GM18907 (cell line): ENCODE data around the gene KMT5B.

Source experiments
- ATAC-seq: cut with Tn5 transposase; IDR thresholded peaks from one replicate; pipeline ENCODE4 v1.9.1; 2021; ENCODE audit warnings: mild to moderate bottlenecking, moderate library complexity; ENCODE audit not compliant: unreplicated experiment

KMT5B gene

DNA sequence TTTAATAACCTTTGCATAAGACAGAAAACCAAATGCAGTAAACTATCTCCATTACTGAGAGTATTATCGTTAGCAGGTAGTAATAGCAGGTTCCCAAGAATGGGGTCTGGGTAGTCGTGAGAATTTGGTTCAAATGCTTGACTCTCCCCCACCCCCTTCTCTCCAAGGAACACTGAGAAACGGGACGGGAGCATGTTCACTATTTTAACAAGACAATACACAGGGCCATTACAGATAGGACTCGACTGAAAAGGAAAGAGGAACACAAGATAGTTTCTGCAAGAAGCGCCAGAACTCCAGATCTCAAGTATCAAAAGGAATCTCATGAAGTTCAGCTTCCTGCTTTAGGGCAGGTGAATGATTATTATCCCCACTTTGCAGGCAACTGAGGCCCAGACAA is 27.0 kb downstream of the KMT5B start:
- ATAC-seq, result no peak

DNA sequence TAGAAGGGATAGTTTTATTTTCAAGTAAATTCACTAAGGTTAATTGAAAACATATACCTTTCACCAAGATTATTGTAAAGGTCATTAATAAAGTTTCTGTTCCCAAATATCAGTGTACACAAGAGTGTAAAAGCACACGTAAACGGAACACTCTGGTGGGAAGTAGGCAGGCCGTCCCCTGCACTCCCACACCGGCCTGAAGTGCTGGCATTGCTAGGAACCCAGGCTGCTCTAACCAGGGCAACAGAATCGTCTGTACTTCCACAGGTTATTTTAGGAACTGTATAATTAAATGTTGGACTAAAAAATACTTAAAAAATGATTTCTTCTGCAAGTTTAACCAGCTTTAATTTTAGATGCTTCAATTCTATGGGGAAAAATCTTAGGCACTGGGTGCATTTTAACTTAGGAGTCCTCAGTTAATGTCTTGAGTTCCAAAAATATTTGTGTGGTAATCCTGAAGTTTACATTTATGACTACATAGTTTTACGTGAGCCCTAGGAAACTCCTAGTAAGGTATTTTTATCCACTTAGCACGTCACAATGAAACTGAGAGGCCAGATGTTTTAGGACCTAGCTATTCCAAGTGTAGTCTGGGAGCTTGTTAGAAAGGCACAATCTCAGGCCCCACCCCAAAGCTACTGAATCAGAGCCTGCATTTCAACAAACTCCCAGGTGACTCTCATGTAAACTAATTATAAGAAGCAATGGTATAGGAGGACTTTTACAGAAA is 31.2 kb downstream of the KMT5B start:
- ATAC-seq, result no peak

DNA sequence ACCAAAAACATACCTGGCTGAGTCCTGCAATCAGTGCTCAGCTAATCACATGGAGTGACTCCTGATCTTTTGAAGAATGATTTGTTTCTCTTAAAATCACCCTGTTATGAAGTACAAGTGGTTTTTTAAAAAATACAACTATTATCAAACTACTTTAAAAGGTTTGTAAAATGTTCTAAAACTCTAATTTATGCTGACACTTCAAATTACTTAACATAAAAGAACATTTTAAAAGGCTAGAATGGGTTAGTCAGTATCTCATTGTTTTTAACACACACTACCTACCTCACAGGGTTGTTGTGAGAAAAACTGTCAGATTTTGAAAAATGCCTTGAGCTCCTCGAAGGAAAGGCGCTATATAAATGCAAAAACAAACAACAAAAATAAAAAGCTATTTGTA is 33.2 kb downstream of the KMT5B start:
- no peak for ATAC-seq

DNA sequence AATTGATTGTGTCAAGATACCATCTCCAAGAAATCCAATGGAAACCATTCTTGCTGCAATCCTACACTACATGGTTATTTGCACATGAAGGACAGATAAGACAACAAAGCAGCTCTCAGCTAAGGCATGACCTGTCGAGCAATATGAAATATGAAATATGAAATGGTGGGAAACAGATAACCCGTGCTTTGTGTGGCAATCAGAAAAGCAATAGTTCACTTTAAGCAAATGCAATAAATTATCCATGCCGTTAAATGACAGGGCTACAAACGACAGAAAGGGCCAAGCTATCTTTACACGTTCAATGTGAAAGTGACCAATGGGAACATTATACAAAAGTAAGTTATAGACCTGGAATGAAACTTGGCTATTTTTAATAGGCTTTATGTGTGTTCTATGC is 35.2 kb downstream of the KMT5B start:
- no peak for ATAC-seq

DNA sequence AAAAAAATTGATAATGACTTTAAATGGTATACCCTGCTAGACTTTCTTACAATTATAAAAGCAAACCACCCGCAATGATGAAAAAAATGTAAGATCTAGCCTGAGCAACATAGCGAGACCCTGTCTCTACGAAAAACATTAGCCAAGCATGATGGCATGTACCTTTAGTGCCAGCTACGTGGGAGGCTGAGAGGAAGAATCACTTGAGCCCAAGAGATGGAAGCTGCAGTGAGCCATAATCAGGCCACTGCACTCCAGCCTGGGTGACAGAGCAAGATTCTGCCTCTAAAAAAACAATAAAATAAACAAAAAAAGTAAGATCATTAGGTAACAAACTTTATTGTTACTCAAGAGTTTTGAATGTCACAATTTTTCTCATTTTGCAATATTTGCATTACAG is 39.2 kb downstream of the KMT5B start:
- no peak for ATAC-seq

DNA sequence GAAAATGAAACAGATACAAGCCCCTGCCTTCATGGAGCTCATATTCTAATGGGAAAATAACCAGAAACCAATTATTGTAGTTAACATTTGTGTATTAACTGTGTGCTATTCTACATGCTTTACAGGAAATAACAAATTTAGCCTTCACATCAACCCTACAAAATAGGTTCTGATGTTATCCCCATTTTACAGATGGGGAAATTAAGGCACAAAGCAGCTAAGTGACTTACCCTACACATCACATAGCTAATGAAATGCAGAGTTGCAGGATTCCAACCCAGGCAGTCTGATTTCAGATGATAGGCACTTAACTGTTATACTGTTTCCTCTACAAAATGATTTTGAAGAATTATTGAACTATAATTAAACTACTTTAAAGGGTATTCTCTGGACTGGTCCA is 43.7 kb downstream of the KMT5B start:
- no peak for ATAC-seq

DNA sequence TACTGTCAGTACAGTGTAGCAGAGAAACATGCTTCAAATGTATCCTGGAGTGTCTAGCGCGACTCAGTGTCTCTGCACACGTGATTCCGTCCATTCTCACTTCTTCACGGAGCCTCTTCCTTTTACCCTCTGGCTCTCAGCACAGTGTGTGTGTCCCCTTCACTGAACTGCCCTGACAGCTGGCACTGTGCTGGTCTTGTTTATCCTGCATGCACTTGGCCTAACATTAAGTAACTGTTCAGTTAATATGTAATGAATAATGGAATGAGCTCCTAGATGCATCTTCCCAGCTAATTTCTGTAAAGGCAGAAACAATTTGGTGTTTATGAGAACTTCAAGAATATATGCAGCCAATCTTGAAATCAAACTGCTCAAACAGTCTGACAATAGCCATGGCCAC is 44.4 kb downstream of the KMT5B start:
- no peak for ATAC-seq

DNA sequence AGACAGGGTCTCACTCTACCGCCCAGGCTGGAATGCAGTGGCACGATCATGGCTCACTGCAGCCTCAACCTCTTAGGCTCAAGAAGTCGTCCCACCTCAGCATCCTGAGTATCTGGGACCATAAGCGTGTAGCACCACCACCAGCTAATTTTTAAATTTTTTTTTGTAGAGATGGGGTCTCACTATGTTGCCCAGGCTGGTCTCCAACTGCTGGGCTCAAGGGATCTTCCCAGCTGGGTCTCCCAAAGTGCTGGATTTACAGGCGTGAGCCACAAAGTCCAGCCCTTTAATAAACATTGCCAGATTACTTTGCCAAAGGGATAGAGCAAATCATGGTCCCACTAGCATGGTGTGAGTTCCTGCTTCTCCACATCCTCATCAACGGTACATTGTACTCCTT is 45.6 kb downstream of the KMT5B start:
- no peak for ATAC-seq

DNA sequence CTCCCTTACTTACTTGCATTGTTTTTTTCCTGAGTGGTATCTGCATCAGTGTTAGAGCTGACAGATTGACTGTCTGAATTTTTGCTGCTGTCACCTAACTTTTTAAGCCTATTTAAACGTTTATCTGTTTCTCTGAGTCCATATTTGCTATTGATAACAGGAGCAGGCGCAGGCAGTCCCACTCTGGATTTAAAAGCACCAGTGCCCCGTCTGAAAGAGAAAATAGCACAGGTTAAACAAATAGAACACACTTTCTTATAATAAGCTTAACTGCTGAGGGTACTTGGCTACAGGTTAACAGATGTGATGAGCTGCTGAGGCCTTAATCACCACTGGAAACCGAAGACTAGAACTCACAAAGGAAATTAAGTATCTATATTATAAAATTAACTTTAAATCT is 46.1 kb downstream of the KMT5B start:
- no peak for ATAC-seq

DNA sequence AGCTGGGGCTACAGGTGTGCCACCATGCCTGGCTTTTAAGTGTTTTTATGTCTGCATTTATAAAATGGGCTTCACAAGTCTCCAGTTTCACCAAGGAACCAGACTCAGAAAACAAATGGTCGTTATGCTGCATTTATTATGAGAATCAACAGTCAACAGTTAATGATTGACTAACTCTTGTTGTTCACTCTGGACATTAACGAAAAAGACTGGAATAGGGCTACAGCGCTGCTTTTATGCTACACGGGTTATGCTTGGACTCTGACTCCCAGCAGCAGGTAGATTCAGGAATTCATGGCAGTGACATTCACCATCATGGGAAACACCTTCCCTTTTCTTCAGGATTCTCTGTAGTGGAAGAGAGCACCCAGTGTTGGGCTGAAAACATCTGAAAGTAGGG is 47.5 kb downstream of the KMT5B start:
- ATAC-seq, result no peak

DNA sequence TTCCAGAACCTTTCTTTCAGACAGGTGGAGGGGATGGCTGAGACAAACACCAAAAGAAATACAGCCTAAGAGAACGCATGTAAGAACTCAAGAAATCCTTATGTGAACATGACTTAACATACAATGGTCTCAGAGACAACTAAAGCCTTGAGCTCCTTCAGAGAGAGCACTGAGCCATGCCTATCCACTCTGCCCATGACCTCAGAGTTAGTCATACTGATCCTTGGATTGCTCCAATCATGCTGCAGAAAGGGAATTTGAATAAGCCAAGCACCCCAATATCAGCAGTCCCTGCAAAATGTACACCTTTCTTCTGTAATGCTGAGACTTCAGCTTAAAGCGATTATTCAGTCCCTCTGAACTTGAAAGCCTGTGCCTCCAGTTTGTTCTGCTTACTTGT is 48.7 kb downstream of the KMT5B start:
- ATAC-seq, result no peak

DNA sequence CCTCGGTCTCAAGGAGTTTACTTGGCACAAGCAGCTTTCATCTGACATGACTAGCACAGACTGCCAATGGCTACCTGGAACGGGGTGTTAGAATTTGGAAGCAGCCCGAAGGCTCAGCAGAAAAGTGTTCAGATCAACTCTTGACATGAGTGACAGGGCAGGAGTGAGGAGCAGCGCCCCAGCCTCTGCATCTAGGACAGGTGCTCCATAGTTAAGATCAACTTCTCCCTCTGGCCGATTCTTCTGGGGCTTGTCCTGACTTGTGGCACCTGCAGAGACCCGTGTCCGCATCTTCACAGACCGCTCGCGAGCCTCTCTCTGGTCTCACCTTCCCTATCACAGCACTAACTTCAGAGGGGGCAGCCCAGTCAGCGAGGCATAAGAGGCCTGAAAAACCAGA is 49.4 kb downstream of the KMT5B start:
- no peak for ATAC-seq

DNA sequence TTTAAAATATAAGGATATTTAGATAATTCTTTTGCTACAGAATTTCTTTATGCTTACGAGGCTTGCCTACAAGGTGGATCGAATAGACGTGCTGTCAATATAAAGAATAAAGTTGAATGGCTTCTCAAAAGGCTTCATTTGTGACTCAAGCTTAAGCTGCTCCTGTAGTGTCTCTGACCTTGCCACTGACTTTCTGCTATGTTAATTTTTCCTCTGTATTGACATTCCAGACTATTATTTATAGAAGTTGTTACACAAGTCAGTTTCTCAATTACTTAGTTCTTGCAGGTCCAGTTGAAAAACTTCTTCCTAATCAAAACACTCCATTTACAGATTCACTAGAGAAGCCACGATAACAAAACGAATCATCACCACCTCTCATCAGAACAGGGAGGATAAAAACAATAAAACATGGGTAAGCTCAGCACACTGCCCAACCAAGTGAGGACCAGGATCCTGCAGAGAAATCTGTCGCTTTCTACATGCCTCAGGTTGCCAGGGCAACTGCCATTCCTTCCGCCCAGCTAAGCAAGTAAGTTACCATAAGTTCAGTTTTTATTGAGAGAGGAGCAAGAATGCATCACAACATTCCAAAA is 52.9 kb downstream of the KMT5B start:
- ATAC-seq, result no peak

DNA sequence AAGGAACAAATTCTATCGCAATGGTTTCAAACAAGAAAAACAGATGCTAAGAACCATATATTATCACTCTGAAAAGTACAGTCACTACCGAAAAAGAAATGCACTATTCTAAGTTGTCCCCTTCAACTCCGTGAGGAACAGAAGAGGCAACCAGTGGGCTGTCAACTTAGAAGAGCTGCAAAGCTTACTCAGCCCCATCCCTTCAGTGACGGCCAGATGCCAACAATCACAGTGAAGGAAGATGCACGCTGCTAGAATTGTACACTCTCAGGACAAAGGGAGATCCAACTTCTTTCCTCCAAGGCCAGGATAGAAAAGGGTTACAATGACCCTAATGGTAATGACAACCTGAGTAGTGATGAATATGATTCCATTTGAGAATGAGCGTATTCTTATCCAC is 53.4 kb downstream of the KMT5B start:
- ATAC-seq, result no peak

DNA sequence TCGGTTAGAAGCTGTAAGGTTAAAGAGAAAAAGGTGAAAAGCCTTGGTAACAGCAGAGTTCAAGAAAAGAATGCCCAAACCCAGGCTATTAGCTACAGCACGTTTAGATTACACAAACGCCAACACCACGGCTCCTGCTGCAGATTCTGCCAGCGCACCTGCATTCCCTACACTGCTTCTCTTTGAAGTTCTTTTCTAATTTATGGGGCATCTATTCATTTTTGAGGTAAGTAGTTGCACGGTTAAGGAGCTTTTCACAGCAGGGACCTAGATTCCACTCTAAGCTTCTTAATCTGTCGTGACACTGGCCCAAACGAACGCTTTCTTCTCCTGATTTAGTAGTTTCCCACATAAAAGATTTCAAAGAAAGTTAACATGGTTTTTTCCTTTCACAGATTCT is 53.9 kb downstream of the KMT5B start:
- ATAC-seq, result no peak

DNA sequence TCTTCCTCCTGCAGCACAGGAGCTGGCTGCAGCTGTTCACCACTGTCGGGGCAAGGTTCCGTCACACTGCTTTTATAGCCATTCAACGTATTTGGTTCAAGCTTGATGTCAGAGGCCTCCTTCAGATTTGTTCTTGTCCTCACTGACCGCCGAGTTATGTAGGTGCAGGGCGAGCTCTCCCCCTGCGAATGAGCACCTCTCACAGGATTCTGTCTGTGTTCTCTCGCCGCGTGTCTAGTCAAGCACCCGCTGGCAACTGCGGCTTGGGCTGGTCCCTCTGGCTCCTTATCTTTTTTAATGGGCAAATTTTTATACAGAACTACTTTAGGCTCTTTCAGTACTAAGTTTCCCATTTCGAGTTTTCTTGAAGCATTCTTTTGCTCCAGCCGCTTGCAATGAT is 54.5 kb downstream of the KMT5B start:
- ATAC-seq, result no peak

DNA sequence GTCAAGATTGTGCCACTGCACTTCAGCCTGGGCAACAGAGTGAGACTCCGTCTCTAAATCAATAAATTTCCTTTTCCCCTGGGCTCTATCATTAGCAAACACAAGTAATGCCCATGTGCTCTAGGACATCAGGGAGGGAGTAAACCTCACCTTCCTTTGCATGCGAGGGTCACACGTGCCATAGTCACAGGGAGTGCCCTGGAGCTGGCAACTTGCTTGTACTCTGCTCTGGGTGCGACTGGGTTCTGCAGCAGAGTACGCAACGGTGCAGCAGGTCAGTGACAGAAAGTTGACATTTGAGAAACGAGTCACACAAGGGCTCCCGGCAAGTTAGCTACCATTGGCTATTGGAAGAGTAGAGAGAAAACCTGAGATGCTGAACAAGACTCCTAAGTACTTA is 59.4 kb downstream of the KMT5B start:
- no peak for ATAC-seq

DNA sequence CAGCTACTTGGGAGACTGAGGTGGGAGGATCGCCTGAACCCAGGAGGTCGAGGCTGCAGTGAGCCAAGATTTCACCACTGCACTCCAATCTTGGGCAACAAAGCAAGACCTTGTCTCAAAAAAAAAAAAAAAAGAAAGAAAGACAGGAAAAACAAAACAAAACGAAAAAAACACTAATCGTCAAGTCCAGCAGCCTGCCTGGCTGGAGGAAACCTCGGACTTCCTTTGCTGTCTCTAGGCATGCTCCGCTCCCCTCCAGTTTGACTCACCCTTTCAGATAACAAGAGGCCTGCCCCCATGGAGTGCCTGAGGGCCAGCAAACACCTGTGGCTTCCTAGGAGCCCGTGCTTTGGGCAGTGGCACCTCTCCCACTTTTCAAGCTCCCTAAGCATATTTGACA is 63.1 kb downstream of the KMT5B start:
- no peak for ATAC-seq

DNA sequence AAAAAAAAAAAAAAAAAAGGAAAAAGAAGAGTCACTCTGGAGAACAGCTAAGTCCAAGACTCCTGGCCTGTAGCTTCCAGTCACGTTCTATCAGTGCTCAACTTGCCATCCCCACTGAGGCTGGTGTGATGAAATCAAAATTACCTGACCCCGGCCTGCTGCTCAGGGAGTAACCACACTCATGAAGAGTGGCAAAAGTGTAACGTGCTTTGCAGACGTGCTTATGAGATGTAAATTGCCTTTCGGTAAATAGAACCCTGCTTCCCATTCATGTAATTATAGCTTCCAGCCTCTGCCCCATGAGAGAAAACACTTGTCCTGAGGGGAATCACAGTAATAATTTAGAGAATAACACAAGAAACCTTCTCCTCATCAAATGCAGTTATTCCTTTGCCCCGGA is 63.7 kb downstream of the KMT5B start:
- ATAC-seq, result no peak

DNA sequence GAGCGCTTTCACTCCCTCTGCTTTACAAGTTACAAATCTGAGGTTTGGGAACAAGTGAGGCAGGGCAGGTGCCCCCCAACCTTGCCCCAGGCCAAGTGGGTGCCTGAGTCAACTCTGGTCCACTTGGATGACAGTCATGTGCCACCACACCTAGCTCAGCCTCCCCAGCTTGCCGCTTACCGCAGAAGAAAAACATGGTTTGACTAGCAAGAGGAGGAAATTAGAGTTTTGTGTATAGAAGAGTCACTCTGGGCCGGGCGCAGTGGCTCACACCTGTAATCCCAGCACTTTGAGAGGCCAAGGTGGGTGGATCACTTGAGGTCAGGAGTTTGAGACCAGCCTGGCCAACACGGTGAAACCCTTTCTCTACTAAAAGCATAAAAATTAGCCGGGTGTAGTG is 64.2 kb downstream of the KMT5B start:
- no peak for ATAC-seq

DNA sequence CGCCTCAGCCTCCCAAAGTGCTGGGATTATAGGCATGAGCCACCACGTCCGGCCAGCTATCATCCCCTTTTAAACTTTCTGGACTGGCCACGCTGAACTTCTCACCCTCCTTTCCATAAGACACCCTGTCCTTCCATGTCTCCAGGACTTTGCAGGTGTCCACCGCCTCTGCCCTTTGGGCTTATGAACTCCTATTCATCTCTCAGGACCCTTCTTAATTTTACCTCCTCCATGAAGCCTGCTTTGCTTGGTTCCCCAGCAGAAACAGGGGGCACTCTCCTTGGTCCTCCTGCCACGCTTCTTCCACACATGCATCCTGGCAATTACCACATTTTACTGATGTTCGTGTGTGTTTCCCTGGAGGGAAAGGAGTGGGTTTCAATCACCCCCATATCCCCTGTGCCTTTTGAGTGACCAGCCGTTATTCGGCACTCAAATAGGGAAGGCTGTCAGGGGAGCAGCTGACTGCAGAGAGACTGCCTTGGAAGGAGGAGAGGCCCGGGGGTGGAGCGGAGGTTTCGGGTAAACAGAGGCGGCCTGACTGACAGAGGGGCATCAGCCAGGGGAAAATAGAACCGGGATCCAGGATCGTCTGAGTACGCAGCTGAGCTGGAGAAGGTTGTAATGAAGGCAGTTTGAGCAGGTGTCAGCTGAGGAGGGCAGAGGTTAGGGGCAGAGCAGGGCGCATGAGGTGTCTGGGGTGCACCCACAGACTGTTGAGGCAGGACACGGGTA is 64.9 kb downstream of the KMT5B start:
- no peak for ATAC-seq

DNA sequence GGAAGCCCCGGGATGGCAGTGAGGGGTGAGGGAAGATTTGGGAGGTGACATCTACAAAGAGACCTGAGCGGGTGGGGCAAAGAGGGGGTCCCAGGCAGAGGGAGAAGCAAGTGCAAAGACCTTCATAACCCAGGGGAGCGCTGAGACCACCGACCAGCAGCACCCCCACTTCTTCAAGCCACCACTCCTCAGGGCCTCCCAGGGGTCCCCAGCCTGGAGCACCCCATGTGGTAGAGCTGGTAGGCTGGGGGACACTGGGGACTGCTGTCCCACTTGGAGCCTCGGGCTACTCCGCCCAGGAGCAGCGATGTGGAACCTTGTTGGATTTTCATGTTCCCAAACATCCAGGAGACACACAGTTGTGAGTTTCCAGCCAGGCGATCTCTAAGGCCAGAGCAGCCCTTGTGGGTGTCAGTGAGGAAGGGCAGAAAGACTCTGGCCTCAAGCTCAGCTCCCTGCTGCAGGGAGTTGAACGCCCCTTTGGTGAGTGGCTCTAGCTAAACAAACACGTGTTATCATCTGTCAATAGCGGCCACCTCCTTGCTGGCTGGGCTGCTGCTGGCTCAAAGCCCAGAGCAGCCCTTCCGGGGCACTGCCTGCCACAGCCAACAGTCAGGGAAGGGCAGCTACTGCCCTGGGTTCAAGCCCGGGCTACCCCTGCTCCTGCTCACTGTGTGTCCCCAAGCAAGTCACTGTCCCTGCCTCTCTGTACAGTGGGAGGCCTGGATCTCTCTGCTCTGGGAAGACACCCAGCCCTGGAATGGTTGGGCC is 66.2 kb downstream of the KMT5B start:
- no peak for ATAC-seq
